ENCODE measurements around the gene SMYD3. TPM values are rescaled to one million over a fixed set of nuclear protein-coding genes. Genes with fewer than 3 reads are reported as not detected.

SMYD3 gene
- total and polyA plus RNA-seq, 2 donors (not counting 3 experiments of a cell fraction or from before 2014, with no cell fraction given), result 16.0 to 32.1 TPM

GRCh38 chr1:245991266-245991665 lies 515.8 kb downstream of the SMYD3 start:
- Histone ChIP-seq H3K27ac (ENCODE audit: insufficient read depth, low read depth, low read length) (no peak overlapping the region), H3K36me3 (ENCODE audit: control insufficient read depth in 2 of 2, extremely low read depth in 1 of 2, insufficient read depth in 2 of 2, low read length in 2 of 2) (no peaks in the 10 kb centered on the region), H3K9ac (replicated peaks; ENCODE audit: extremely low read depth, insufficient read depth, low read length) (no peak overlapping the region), H3K4me1 (ENCODE audit: control insufficient read depth, extremely low read depth, insufficient read depth, low read length) (peaks cover 11% of the 10 kb centered on the region), H4K20me1 (replicated peaks; ENCODE audit: control insufficient read depth, extremely low read depth, insufficient read depth, low read length) (no peaks in the 10 kb centered on the region), H3K9me3 (replicated peaks; ENCODE audit: control insufficient read depth, insufficient read depth, low read length) (no peaks in the 10 kb centered on the region), H3K79me2 (ENCODE audit: control insufficient read depth, insufficient read depth, low read length) (no peaks in the 10 kb centered on the region), H3K9me1 (replicated peaks; ENCODE audit: control insufficient read depth, extremely low read depth, insufficient read depth, low read length) (no peaks in the 10 kb centered on the region), H3K4me3 (replicated peaks in 1 of 3; ENCODE audit: insufficient read depth in 1 of 3, low read depth in 1 of 3, low read length in 3 of 3) (no peak overlapping the region), H3K4me2 (ENCODE audit: insufficient read depth, low read length) (no peak overlapping the region), H2AFZ (ENCODE audit: low read depth, low read length) (no peak overlapping the region), H3K27me3 (ENCODE audit: control insufficient read depth in 2 of 2, insufficient read depth in 2 of 2, low read length in 2 of 2) (no peaks in the 10 kb centered on the region)
- ChIA-PET CTCF (interaction anchor here (1.2 kb wide), 1 partner anchor 835 kb away, joined by 4 read pairs; no protein-coding TSS in a partner anchor), POLR2A (no interaction called here)
- no peak for FAIRE-seq
- DNase-seq (ENCODE audit: low read depth, low spot score), result no peak
- dilution Hi-C loops (cut with MboI; ENCODE audit: extremely low pct_ligation_motif_present, low sequenced_read_pairs) (no loop called here), intact Hi-C loops (cut with micrococcal nuclease) (no loop called here)
- BruUV-seq (replicated peaks), result no TSS peak
- no peak for TF ChIP-seq MYC (IDR thresholded peaks at IDR 0.05; ENCODE audit: low read depth, low read length)
- TF ChIP-seq MAX (IDR thresholded peaks at IDR 0.05; ENCODE audit: insufficient read depth, insufficient read length), result no peak
- no peak for TF ChIP-seq JUN (IDR thresholded peaks at IDR 0.05; ENCODE audit: borderline replicate concordance, insufficient read depth, insufficient read length, low read depth)

- ChIA-PET CTCF (interaction anchor here (0.7 to 1.2 kb wide), 3 partner anchors 13 to 834 kb away, joined by 3 to 4 read pairs (median 4); no protein-coding TSS in a partner anchor), POLR2A (no interaction called here)
- Histone ChIP-seq H3K9me1 (replicated peaks; ENCODE audit: control insufficient read depth, extremely low read depth, insufficient read depth, low read length) (no peaks in the 10 kb centered on the region), H3K4me3 (replicated peaks in 1 of 3; ENCODE audit: insufficient read depth in 1 of 3, low read depth in 1 of 3, low read length in 3 of 3) (no peak overlapping the region), H3K79me2 (ENCODE audit: control insufficient read depth, insufficient read depth, low read length) (no peaks in the 10 kb centered on the region), H3K9ac (replicated peaks; ENCODE audit: extremely low read depth, insufficient read depth, low read length) (no peak overlapping the region), H2AFZ (ENCODE audit: low read depth, low read length) (no peak overlapping the region), H3K4me2 (ENCODE audit: insufficient read depth, low read length) (no peak overlapping the region), H3K4me1 (ENCODE audit: control insufficient read depth, extremely low read depth, insufficient read depth, low read length) (peaks cover 12% of the 10 kb centered on the region), H3K36me3 (ENCODE audit: control insufficient read depth in 2 of 2, extremely low read depth in 1 of 2, insufficient read depth in 2 of 2, low read length in 2 of 2) (no peaks in the 10 kb centered on the region), H4K20me1 (replicated peaks; ENCODE audit: control insufficient read depth, extremely low read depth, insufficient read depth, low read length) (no peaks in the 10 kb centered on the region), H3K27me3 (ENCODE audit: control insufficient read depth in 2 of 2, insufficient read depth in 2 of 2, low read length in 2 of 2) (no peaks in the 10 kb centered on the region), H3K27ac (ENCODE audit: insufficient read depth, low read depth, low read length) (no peak overlapping the region), H3K9me3 (replicated peaks; ENCODE audit: control insufficient read depth, insufficient read depth, low read length) (no peaks in the 10 kb centered on the region)
- no peak for FAIRE-seq
- intact Hi-C loops (cut with micrococcal nuclease) (no loop called here), dilution Hi-C loops (cut with MboI; ENCODE audit: extremely low pct_ligation_motif_present, low sequenced_read_pairs) (no loop called here)
- no peak for DNase-seq (ENCODE audit: low read depth, low spot score)
- TF ChIP-seq MYC (IDR thresholded peaks at IDR 0.05; ENCODE audit: low read depth, low read length) (no peak), JUN (IDR thresholded peaks at IDR 0.05; ENCODE audit: borderline replicate concordance, insufficient read depth, insufficient read length, low read depth) (no peak), GATA2 (IDR thresholded peaks at IDR 0.05; ENCODE audit: insufficient read depth, insufficient read length, low read depth, low read length) (no peak), POLR2A (IDR thresholded peaks at IDR 0.05; ENCODE audit: low read depth, low read length) (no peak), EZH2 (IDR thresholded peaks at IDR 0.05; ENCODE audit: borderline replicate concordance, low read depth, low read length, severe bottlenecking) (no peak), MAX (IDR thresholded peaks at IDR 0.05; ENCODE audit: insufficient read depth, insufficient read length) (no peak), FOS (IDR thresholded peaks at IDR 0.05; ENCODE audit: borderline replicate concordance, insufficient read depth, low read length) (no peak), POLR2AphosphoS5 (IDR thresholded peaks at IDR 0.05; ENCODE audit: insufficient read depth, low read depth, low read length) (no peak), CTCF (IDR thresholded peaks at IDR 0.05; ENCODE audit: extremely low read depth in 1 of 2, insufficient read depth in 1 of 2, low read depth in 1 of 2, low read length in 2 of 2) (no peak)
- BruUV-seq (replicated peaks), result no TSS peak
These were observed 516.6 kb downstream of the SMYD3 start for GRCh38 chr1:245990315-245991022.
